Measurements from ENCODE around the gene SERPINA5. TPM values are rescaled to one million over a fixed set of nuclear protein-coding genes. Genes with fewer than 3 reads are reported as not detected.
A peak's percentile ranks its signal among the peaks of the same experiment; 100 is the strongest.

SERPINA5 gene
- total and polyA plus RNA-seq, 9 donors = 0.05 to 1.2 (median 0.29) TPM; not detected in 2

GRCh38 chr14:94548999-94549985 lies 31.9 kb upstream of the SERPINA5 start:
- 12% methylated on average over 14 of the region's 24 CpGs for WGBS (ENCODE audit: insufficient coverage)
- H3K4me1 ChIP-seq (ENCODE audit: control insufficient read depth, insufficient read depth, low read length) = no peaks in the 10 kb centered on the region
- peaks cover 14% of the 10 kb centered on the region for H3K27me3 ChIP-seq (ENCODE audit: control insufficient read depth, insufficient read depth, low read length)
- no peaks in the 10 kb centered on the region for H3K36me3 ChIP-seq (ENCODE audit: control insufficient read depth, insufficient read depth, low read length)
- H3K9me3 ChIP-seq (replicated peaks; ENCODE audit: control insufficient read depth, low read depth, low read length) = no peaks in the 10 kb centered on the region
- H3K27ac ChIP-seq (ENCODE audit: low read length) = no peak overlapping the region
- H3K4me3 ChIP-seq (ENCODE audit: low read length) = no peak overlapping the region
- DNase-seq = peak; percentile 40

GRCh38 chr14:94550041-94550440 lies 31.2 kb upstream of the SERPINA5 start:
- Histone ChIP-seq H3K9me3 (replicated peaks; ENCODE audit: control insufficient read depth, low read depth, low read length) (no peaks in the 10 kb centered on the region), H3K36me3 (ENCODE audit: control insufficient read depth, insufficient read depth, low read length) (no peaks in the 10 kb centered on the region), H3K27ac (ENCODE audit: low read length) (no peak overlapping the region), H3K4me3 (ENCODE audit: low read length) (no peak overlapping the region), H3K4me1 (ENCODE audit: control insufficient read depth, insufficient read depth, low read length) (no peaks in the 10 kb centered on the region), H3K27me3 (ENCODE audit: control insufficient read depth, insufficient read depth, low read length) (peaks cover 13% of the 10 kb centered on the region)
- no CpG with 5 or more reads among the region's 8 CpGs for WGBS (ENCODE audit: insufficient coverage)
- no peak for DNase-seq

GRCh38 chr14:94555991-94556390 lies 25.2 kb upstream of the SERPINA5 start:
- no peaks in the 10 kb centered on the region for H3K36me3 ChIP-seq (ENCODE audit: control insufficient read depth, insufficient read depth, low read length)
- H3K27me3 ChIP-seq (ENCODE audit: control insufficient read depth, insufficient read depth, low read length) = no peaks in the 10 kb centered on the region
- no peak overlapping the region for H3K27ac ChIP-seq (ENCODE audit: low read length)
- no peak for DNase-seq
- H3K9me3 ChIP-seq (replicated peaks; ENCODE audit: control insufficient read depth, low read depth, low read length) = no peaks in the 10 kb centered on the region
- 97% methylated on average over 7 of the region's 9 CpGs for WGBS (ENCODE audit: insufficient coverage)
- H3K4me3 ChIP-seq (ENCODE audit: low read length) = no peak overlapping the region
- no peaks in the 10 kb centered on the region for H3K4me1 ChIP-seq (ENCODE audit: control insufficient read depth, insufficient read depth, low read length)

GRCh38 chr14:94557327-94557726 lies 23.9 kb upstream of the SERPINA5 start:
- H3K4me3 ChIP-seq (ENCODE audit: low read length) = no peak overlapping the region
- H3K4me1 ChIP-seq (ENCODE audit: control insufficient read depth, insufficient read depth, low read length) = no peaks in the 10 kb centered on the region
- H3K36me3 ChIP-seq (ENCODE audit: control insufficient read depth, insufficient read depth, low read length) = no peaks in the 10 kb centered on the region
- H3K27ac ChIP-seq (ENCODE audit: low read length) = no peak overlapping the region
- H3K9me3 ChIP-seq (replicated peaks; ENCODE audit: control insufficient read depth, low read depth, low read length) = no peaks in the 10 kb centered on the region
- WGBS (ENCODE audit: insufficient coverage) = no CpG with 5 or more reads among the region's 1 CpG
- no peak for DNase-seq
- H3K27me3 ChIP-seq (ENCODE audit: control insufficient read depth, insufficient read depth, low read length) = no peaks in the 10 kb centered on the region

GRCh38 chr14:94558842-94559241 lies 22.4 kb upstream of the SERPINA5 start:
- Histone ChIP-seq H3K36me3 (ENCODE audit: control insufficient read depth, insufficient read depth, low read length) (no peaks in the 10 kb centered on the region), H3K4me1 (ENCODE audit: control insufficient read depth, insufficient read depth, low read length) (no peaks in the 10 kb centered on the region), H3K4me3 (ENCODE audit: low read length) (no peak overlapping the region), H3K27ac (ENCODE audit: low read length) (no peak overlapping the region), H3K9me3 (replicated peaks; ENCODE audit: control insufficient read depth, low read depth, low read length) (no peaks in the 10 kb centered on the region), H3K27me3 (ENCODE audit: control insufficient read depth, insufficient read depth, low read length) (no peaks in the 10 kb centered on the region)
- DNase-seq = no peak
- WGBS (ENCODE audit: insufficient coverage) = 44% methylated on average over 1 of the region's 2 CpGs

GRCh38 chr14:94559638-94560290 lies 21.5 kb upstream of the SERPINA5 start:
- Histone ChIP-seq H3K9me3 (replicated peaks; ENCODE audit: control insufficient read depth, low read depth, low read length) (no peaks in the 10 kb centered on the region), H3K4me3 (ENCODE audit: low read length) (no peak overlapping the region), H3K4me1 (ENCODE audit: control insufficient read depth, insufficient read depth, low read length) (no peaks in the 10 kb centered on the region), H3K36me3 (ENCODE audit: control insufficient read depth, insufficient read depth, low read length) (no peaks in the 10 kb centered on the region), H3K27me3 (ENCODE audit: control insufficient read depth, insufficient read depth, low read length) (no peaks in the 10 kb centered on the region), H3K27ac (ENCODE audit: low read length) (no peak overlapping the region)
- WGBS (ENCODE audit: insufficient coverage) = 74% methylated on average over 7 of the region's 9 CpGs
- no peak for DNase-seq

GRCh38 chr14:94560291-94560665 lies 20.9 kb upstream of the SERPINA5 start:
- Histone ChIP-seq H3K9me3 (replicated peaks; ENCODE audit: control insufficient read depth, low read depth, low read length) (no peaks in the 10 kb centered on the region), H3K4me1 (ENCODE audit: control insufficient read depth, insufficient read depth, low read length) (no peaks in the 10 kb centered on the region), H3K27ac (ENCODE audit: low read length) (no peak overlapping the region), H3K4me3 (ENCODE audit: low read length) (no peak overlapping the region), H3K27me3 (ENCODE audit: control insufficient read depth, insufficient read depth, low read length) (no peaks in the 10 kb centered on the region), H3K36me3 (ENCODE audit: control insufficient read depth, insufficient read depth, low read length) (no peaks in the 10 kb centered on the region)
- 77% methylated on average over 3 of the region's 3 CpGs for WGBS (ENCODE audit: insufficient coverage)
- no peak for DNase-seq

GRCh38 chr14:94560751-94561655 lies 20.2 kb upstream of the SERPINA5 start, which contains the start of gene SERPINA4:
SERPINA4 (plus strand) TSS chr14:94561442; CDS start chr14:94563483, 2,041 bp downstream.
- Histone ChIP-seq H3K4me1 (ENCODE audit: control insufficient read depth, insufficient read depth, low read length) (no peaks in the 10 kb centered on the region), H3K36me3 (ENCODE audit: control insufficient read depth, insufficient read depth, low read length) (no peaks in the 10 kb centered on the region), H3K27me3 (ENCODE audit: control insufficient read depth, insufficient read depth, low read length) (no peaks in the 10 kb centered on the region), H3K4me3 (ENCODE audit: low read length) (no peak within 1 kb of the TSS), H3K27ac (ENCODE audit: low read length) (no peak within 1 kb of the TSS), H3K9me3 (replicated peaks; ENCODE audit: control insufficient read depth, low read depth, low read length) (no peaks in the 10 kb centered on the region)
- WGBS (ENCODE audit: insufficient coverage) = 89% methylated on average over 8 of the region's 11 CpGs
- no peak for DNase-seq

GRCh38 chr14:94561656-94562010 lies 19.6 kb upstream of the SERPINA5 start:
- WGBS (ENCODE audit: insufficient coverage) = 71% methylated on average over 2 of the region's 7 CpGs
- Histone ChIP-seq H3K4me1 (ENCODE audit: control insufficient read depth, insufficient read depth, low read length) (no peaks in the 10 kb centered on the region), H3K4me3 (ENCODE audit: low read length) (no peak overlapping the region)

More at GRCh38 chr14:94561656-94562010, 19.6 kb upstream of the SERPINA5 start:
- Histone ChIP-seq H3K9me3 (replicated peaks; ENCODE audit: control insufficient read depth, low read depth, low read length) (no peaks in the 10 kb centered on the region), H3K36me3 (ENCODE audit: control insufficient read depth, insufficient read depth, low read length) (no peaks in the 10 kb centered on the region), H3K27me3 (ENCODE audit: control insufficient read depth, insufficient read depth, low read length) (no peaks in the 10 kb centered on the region), H3K27ac (ENCODE audit: low read length) (no peak overlapping the region)
- DNase-seq = no peak
